GM13976 (cell line): Measurements from ENCODE around the gene TUBB6.
A peak's percentile ranks its signal among the peaks of the same experiment; 100 is the strongest.

Experiments used
- DNase-seq: peaks from one replicate; pipeline ENCODE4 v3.0.0; 2012; ENCODE audit warnings: low spot score
- CTCF ChIP-seq: IDR thresholded peaks from 2 replicates; pipeline ENCODE4 v1.5.1; 2012; ENCODE audit warnings: borderline replicate concordance, mild to moderate bottlenecking; ENCODE audit not compliant: insufficient read depth; ENCODE audit errors: extremely low read depth, missing control alignments, control extremely low read depth
- in situ Hi-C: fragments of 300-500 bp; cut with MboI; formaldehyde crosslinking; loops from one replicate; pipeline ENCODE4 v1.12.0; 2022; ENCODE audit warnings: low sequenced_read_pairs, mixed read lengths, inconsistent platforms; ENCODE audit not compliant: unreplicated experiment

Gene TUBB6

DNA sequence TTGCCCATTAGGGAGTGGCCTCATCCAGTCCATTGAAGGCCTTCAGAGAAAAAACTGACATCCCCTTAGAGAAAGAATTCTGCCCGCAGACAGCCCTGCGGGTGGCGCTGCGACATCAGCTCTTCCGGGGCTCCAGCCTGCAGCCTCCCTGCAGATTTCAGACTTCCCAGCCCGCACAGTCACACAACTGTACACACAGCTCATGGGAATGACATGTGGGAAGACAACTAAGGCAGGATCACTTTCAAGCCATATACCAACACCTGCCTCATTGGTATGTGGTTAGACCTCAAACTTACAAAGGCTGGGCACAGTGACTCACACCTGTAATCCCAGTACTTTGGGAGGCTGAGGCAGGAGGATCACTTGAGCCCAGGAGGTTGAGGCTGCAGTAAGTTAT, 24.8 kb upstream of the TUBB6 start:
- no peak for DNase-seq
- TF ChIP-seq CTCF = peak; percentile 6
- in situ Hi-C loops = no loop called here

GRCh38 chr18:12283666-12284065, 24.4 kb upstream of the TUBB6 start:
- DNase-seq = no peak
- no peak for TF ChIP-seq CTCF
- in situ Hi-C loops = no loop called here

GRCh38 chr18:12287131-12287681, 20.8 kb upstream of the TUBB6 start:
- DNase-seq = no peak
- TF ChIP-seq CTCF = no peak
- in situ Hi-C loops = no loop called here

DNA sequence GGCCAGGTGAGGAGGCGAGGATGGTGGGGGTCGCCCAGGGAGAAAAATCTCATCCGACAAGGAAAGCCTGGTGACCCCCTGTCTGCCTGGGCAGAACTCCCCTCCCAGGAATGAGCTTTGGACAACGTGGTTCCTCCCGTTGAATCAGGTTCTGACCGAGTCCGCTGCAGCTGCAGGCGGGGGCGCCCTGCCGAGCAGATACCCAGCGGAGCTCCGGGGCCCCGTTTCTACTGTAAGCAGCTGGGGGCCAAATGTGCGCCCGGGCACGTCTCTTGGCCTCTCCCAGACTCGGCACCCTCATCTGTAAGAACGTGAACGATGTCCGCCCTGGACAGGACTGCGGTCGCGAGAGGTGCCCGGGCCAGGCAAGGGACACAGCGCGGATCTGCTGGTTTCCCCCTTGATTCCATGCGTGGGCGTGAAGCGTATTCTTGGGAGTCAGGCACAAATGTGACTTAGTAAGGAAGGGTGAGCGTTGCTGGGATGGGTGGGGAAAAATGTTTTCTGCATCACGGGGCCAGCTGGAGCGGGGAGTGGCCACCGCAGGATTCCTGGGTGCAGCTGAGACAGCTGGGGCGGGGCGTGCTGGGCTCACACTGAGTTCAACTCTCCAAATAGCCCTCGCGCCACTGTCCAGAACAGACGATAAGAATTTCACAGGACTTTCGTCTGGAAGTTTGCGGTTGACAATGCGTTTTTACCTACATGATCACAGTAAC, 20.2 kb upstream of the TUBB6 start:
- in situ Hi-C loops = no loop called here
- no peak for DNase-seq
- no peak for TF ChIP-seq CTCF

GRCh38 chr18:12288403-12288755, 19.7 kb upstream of the TUBB6 start:
- in situ Hi-C loops = no loop called here
- TF ChIP-seq CTCF = no peak
- DNase-seq = no peak

- no peak for DNase-seq
- in situ Hi-C loops = no loop called here
These were observed 18.0 kb upstream of the TUBB6 start for GRCh38 chr18:12290086-12290485.

More at GRCh38 chr18:12290086-12290485, 18.0 kb upstream of the TUBB6 start:
- TF ChIP-seq CTCF = no peak
